CD4-positive, alpha-beta T cell treated with Interleukin-15 for 1 hour (primary cell): Measurements from ENCODE around the gene DNAJC5G.
A peak's percentile ranks its signal among the peaks of the same experiment; 100 is the strongest.
"Not testable (repeated sequence)": the region's sequence is repeated elsewhere in the genome, so short reads cannot be mapped to it uniquely, and the experiment has no call there.

ENCODE experiments used
- DNase-seq: peaks from one replicate; pipeline ENCODE4 v3.0.0-alpha.2; 2020

Gene DNAJC5G

GRCh38 chr2:27312152-27312551 lies 36.9 kb downstream of the DNAJC5G start:
- no peak for DNase-seq

- no peak for DNase-seq
Observed at GRCh38 chr2:27313882-27314645, 38.8 kb downstream of the DNAJC5G start.

GRCh38 chr2:27314709-27315108 lies 39.5 kb downstream of the DNAJC5G start:
- DNase-seq, result no peak

GRCh38 chr2:27315122-27315521 lies 39.9 kb downstream of the DNAJC5G start:
- no peak for DNase-seq

GRCh38 chr2:27316655-27317412 lies 41.6 kb downstream of the DNAJC5G start:
- no peak for DNase-seq

GRCh38 chr2:27319839-27320238 lies 44.6 kb downstream of the DNAJC5G start:
- not testable (repeated sequence) for DNase-seq

GRCh38 chr2:27320958-27321543 lies 45.8 kb downstream of the DNAJC5G start:
- DNase-seq, result no peak

- no peak for DNase-seq
Observed at GRCh38 chr2:27322301-27322765, 47.1 kb downstream of the DNAJC5G start.

GRCh38 chr2:27322766-27323595 lies 47.7 kb downstream of the DNAJC5G start, which contains the start of gene MPV17:
TSS of gene MPV17 (minus strand) at chr2:27323097. CDS start at chr2:27322517, 580 bp downstream.
- peak; percentile 86 for DNase-seq

- DNase-seq, result no peak
Observed at GRCh38 chr2:27323596-27324285, 48.5 kb downstream of the DNAJC5G start.

- no peak for DNase-seq
Observed at GRCh38 chr2:27324720-27325119, 49.5 kb downstream of the DNAJC5G start.
